CD4-positive, alpha-beta T cell (primary cell): ENCODE data around the gene TSPAN18. TPM values are rescaled to one million over a fixed set of nuclear protein-coding genes. Genes with fewer than 3 reads are reported as not detected.

Source experiments
- ATAC-seq: fragments of 200-7000 bp; cut with Tn5 transposase; one replicate; pipeline ENCODE4 v1.10.0; 2022; ENCODE audit warnings: mild to moderate bottlenecking; ENCODE audit not compliant: poor library complexity
- CTCF ChIA-PET: fragments of 350-600 bp; sonication (Branson Sonifier 250); formaldehyde crosslinking; loops from one replicate; lab custom pipeline; 2021; ENCODE audit warnings: antibody characterized with exemption, inconsistent platforms; lab: Charles Lee
- POLR2A ChIA-PET: fragments of 350-600 bp; sonication (Branson Sonifier 250); formaldehyde crosslinking; loops from one replicate; lab custom pipeline; 2021; ENCODE audit warnings: antibody characterized with exemption, inconsistent platforms; lab: Charles Lee
- DNase-seq, 14 experiments: peaks; one replicate each; pipeline ENCODE4 v3.0.0-alpha.2; 2013 to 2020; ENCODE audit warnings: mixed read lengths in 2 of 14
- H3K27ac ChIP-seq, 2 donors: one replicate each; pipeline versions ENCODE4 v1.5.1 to v1.7.0; 2013; ENCODE audit warnings: low read length in 2 of 2, low read depth in 1 of 2, mild to moderate bottlenecking in 1 of 2
- H3K27me3 ChIP-seq, 2 experiments: 1 replicate in 1 of 2; 2 replicates in 1 of 2; pipeline versions ENCODE4 v1.6.1 to v1.7.0; 2013; ENCODE audit warnings: low read length in 2 of 2, control low read depth in 1 of 2, mild to moderate bottlenecking in 1 of 2, moderate library complexity in 1 of 2; ENCODE audit not compliant: insufficient read depth in 2 of 2, control insufficient read depth in 1 of 2
- H3K36me3 ChIP-seq: one replicate; pipeline ENCODE4 v1.6.1; 2013; ENCODE audit warnings: low read length, control low read depth; ENCODE audit not compliant: insufficient read depth
- H3K4me1 ChIP-seq: one replicate; pipeline ENCODE4 v1.6.1; 2013; ENCODE audit warnings: low read length, control low read depth; ENCODE audit not compliant: insufficient read depth
- H3K4me3 ChIP-seq: one replicate; pipeline ENCODE4 v1.5.1; 2013; ENCODE audit warnings: mild to moderate bottlenecking, low read length, moderate library complexity
- H3K9me3 ChIP-seq, 2 experiments: 1 replicate in 1 of 2; 2 replicates in 1 of 2; pipeline versions ENCODE4 v1.6.1 to v1.7.0; 2013; ENCODE audit warnings: low read length in 2 of 2, mild to moderate bottlenecking in 2 of 2, control low read depth in 1 of 2, moderate library complexity in 1 of 2; ENCODE audit not compliant: control insufficient read depth in 1 of 2, insufficient read depth in 1 of 2
- H3K27ac Mint-ChIP-seq: one replicate; pipeline ENCODE4 v1.8.0; 2020; ENCODE audit warnings: mixed read lengths
- H3K27me3 Mint-ChIP-seq: one replicate; pipeline ENCODE4 v1.8.0; 2021; ENCODE audit warnings: mixed read lengths
- H3K36me3 Mint-ChIP-seq: one replicate; pipeline ENCODE4 v1.8.0; 2021; ENCODE audit warnings: low read depth, mixed read lengths
- H3K4me1 Mint-ChIP-seq: one replicate; pipeline ENCODE4 v1.8.0; 2021; ENCODE audit warnings: low read depth, mixed read lengths
- H3K4me3 Mint-ChIP-seq: one replicate; pipeline ENCODE4 v1.8.0; 2020; ENCODE audit warnings: mild to moderate bottlenecking, mixed read lengths
- H3K9me3 Mint-ChIP-seq: one replicate; pipeline ENCODE4 v1.8.0; 2020; ENCODE audit warnings: mixed read lengths
- intact Hi-C, 2 experiments: fragments of 100-400 bp; cut with DNase I in 1 of 2; cut with micrococcal nuclease in 1 of 2; formaldehyde crosslinking; loops; one replicate each; pipeline versions ENCODE4 v1.15.1 to v1.9.0; 2023 to 2025; cut with DNase I, micrococcal nuclease
- total RNA-seq, 174 experiments: library from RNA in 2 of 174; stranded (reverse) in 2 of 174; gene quantifications; one replicate each; pipeline ENCODE4 v1.2.3 and lab custom pipeline; 2021 to 2026
- TF ChIP-seq, protein P1 (sequence below): fragments of 200-600 bp; IDR thresholded peaks from one replicate; pipeline ENCODE4 v1.8.0; 2022; ENCODE audit warnings: antibody characterized with exemption, mild to moderate bottlenecking

TSPAN18 gene
- total RNA-seq, 2 experiments from 2014 or later: 23.0 to 25.3 TPM

DNA sequence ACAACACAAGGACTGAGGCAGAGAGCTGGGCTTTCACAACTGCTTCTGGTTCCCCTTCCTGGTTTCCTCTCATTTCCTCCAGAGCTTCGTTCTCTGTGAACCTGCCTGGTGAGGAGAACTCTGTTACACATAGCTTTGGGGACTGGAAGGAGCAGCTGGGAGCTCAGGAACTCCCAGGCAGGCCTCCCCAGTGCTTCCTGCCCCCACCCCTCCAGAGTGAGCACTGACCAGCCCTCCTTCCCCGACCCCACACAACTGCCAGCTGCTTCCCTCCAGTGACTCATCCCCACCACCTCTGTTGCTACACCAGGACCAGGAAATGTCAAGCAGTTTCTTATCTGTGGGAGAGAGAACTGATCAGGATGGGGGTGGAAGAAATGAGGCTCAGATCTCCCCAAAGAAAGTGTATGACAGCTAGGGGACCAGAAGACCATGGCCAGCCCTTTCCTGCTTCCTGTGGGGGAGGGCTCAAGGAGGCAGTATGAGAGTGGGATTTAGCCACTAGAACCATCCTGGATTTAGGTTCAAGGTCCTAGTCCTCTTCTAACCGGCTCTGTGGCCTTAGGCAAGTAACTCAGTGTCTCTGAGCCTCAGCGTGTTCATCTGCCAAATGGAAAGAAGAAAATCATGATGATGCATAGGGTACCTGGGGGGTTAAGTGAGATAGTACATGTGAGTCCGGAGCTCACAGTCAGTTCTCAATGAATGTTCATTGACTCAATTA lies 228.4 kb downstream of the TSPAN18 start:
- Mint-ChIP-seq H3K4me3 (no peak overlapping the region), H3K9me3 (no peaks in the 10 kb centered on the region), H3K27ac (no peak overlapping the region), H3K27me3 (no peaks in the 10 kb centered on the region), H3K36me3 (no peaks in the 10 kb centered on the region), H3K4me1 (peaks cover 5% of the 10 kb centered on the region)
- H3K36me3 ChIP-seq: no peaks in the 10 kb centered on the region
- H3K9me3 ChIP-seq: no peaks in the 10 kb centered on the region
- ChIA-PET POLR2A (no interaction called here), CTCF (no interaction called here)
- intact Hi-C loops: no loop called here
- H3K4me3 ChIP-seq: no peak overlapping the region
- ATAC-seq (no peak), DNase-seq (peak in 2 of 14 experiments; percentile 53 to 64)
- TF ChIP-seq, protein P1, sequence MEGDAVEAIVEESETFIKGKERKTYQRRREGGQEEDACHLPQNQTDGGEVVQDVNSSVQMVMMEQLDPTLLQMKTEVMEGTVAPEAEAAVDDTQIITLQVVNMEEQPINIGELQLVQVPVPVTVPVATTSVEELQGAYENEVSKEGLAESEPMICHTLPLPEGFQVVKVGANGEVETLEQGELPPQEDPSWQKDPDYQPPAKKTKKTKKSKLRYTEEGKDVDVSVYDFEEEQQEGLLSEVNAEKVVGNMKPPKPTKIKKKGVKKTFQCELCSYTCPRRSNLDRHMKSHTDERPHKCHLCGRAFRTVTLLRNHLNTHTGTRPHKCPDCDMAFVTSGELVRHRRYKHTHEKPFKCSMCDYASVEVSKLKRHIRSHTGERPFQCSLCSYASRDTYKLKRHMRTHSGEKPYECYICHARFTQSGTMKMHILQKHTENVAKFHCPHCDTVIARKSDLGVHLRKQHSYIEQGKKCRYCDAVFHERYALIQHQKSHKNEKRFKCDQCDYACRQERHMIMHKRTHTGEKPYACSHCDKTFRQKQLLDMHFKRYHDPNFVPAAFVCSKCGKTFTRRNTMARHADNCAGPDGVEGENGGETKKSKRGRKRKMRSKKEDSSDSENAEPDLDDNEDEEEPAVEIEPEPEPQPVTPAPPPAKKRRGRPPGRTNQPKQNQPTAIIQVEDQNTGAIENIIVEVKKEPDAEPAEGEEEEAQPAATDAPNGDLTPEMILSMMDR: no peak
- no peak overlapping the region for H3K27ac ChIP-seq
- peaks cover 9% of the 10 kb centered on the region for H3K4me1 ChIP-seq
- no peaks in the 10 kb centered on the region for H3K27me3 ChIP-seq

DNA sequence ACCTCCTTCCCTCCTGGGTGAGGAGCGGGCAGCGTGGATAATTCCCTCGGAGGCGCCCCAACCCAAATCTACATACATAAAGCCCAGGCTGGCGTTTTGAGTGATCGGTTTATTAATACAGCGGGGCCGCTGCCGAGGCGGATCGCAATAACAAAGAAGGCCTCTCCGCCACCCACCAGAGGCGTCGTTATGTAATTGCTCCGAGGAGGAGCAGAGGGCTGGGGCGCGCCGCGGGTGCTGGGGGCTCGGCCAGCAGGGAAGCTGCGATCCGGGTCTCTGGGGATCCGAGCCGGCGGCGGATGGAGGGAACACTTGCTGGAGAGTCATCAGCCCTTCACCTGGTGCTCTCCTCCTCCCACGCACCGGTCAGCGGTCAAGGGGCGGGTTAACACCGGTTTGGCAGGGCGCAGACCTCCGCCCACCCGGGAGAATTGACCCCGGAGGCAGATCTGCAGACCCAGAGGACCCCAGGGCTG lies 230.3 kb downstream of the TSPAN18 start:
- peaks cover 4% of the 10 kb centered on the region for H3K4me1 ChIP-seq
- no peak overlapping the region for H3K27ac ChIP-seq
- ChIA-PET POLR2A (no interaction called here), CTCF (no interaction called here)
- no peaks in the 10 kb centered on the region for H3K36me3 ChIP-seq
- H3K9me3 ChIP-seq: no peaks in the 10 kb centered on the region
- ATAC-seq: no peak
- Mint-ChIP-seq H3K4me3 (no peak overlapping the region), H3K27ac (no peak overlapping the region), H3K9me3 (no peaks in the 10 kb centered on the region), H3K4me1 (no peaks in the 10 kb centered on the region), H3K36me3 (no peaks in the 10 kb centered on the region), H3K27me3 (no peaks in the 10 kb centered on the region)
- H3K27me3 ChIP-seq: no peaks in the 10 kb centered on the region
- no peak overlapping the region for H3K4me3 ChIP-seq
- TF ChIP-seq, protein P1: no peak
- intact Hi-C loops: no loop called here
- no peak for DNase-seq

DNA sequence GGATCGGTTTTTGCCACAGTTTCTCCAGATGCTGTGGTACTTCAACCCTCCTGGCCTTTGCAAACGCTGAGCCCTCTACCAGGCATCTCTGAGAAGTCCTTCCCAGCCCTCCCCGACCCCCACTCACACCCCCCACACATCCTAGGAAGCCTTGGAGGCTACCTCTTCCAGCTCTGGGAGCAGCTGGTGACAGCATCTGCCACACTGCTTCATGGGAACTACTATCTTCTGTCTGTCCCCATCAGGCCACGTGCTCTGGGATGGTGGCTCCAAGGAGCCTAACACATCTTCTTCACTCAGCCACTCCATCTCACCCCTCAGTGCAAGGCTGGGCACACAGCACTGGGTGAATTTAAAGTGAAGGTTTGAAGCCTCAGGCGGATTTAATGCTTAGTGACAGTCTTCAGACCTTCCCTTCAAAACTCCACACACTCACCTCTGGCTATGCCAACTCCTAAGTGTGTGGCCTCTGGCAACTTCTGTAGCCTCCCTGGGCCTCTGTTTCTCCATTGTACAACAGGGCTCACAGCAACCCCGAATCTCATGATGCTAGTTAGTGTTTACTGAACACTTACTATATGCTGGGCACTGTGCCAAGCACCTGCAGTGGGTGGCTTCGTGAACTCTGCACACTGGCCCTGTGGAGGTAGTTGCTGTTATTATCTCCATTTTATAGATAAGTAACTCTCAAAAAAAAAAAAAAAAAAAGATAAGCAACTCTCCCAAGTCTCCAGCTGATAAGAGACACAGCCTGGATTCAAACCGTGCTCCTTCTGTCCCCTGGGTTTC lies 231.2 kb downstream of the TSPAN18 start:
- Histone ChIP-seq H3K36me3 (no peaks in the 10 kb centered on the region), H3K4me3 (no peak overlapping the region), H3K9me3 (no peaks in the 10 kb centered on the region), H3K27ac (no peak overlapping the region), H3K4me1 (peaks cover 4% of the 10 kb centered on the region), H3K27me3 (no peaks in the 10 kb centered on the region)
- ChIA-PET POLR2A (no interaction called here), CTCF (interaction anchor here (1.5 kb wide), 1 partner anchor 146 kb away, joined by 4 read pairs; no protein-coding TSS in a partner anchor)
- TF ChIP-seq, protein P1: no peak
- no peak for ATAC-seq
- no peaks in the 10 kb centered on the region for H3K27me3 Mint-ChIP-seq
- no peaks in the 10 kb centered on the region for H3K4me1 Mint-ChIP-seq
- no peaks in the 10 kb centered on the region for H3K36me3 Mint-ChIP-seq
- H3K9me3 Mint-ChIP-seq: no peaks in the 10 kb centered on the region
- intact Hi-C loops: no loop called here
- DNase-seq: no peak
- no peak overlapping the region for H3K4me3 Mint-ChIP-seq
- no peak overlapping the region for H3K27ac Mint-ChIP-seq
